Measurements from ENCODE around the gene CDC6.

Gene CDC6

DNA sequence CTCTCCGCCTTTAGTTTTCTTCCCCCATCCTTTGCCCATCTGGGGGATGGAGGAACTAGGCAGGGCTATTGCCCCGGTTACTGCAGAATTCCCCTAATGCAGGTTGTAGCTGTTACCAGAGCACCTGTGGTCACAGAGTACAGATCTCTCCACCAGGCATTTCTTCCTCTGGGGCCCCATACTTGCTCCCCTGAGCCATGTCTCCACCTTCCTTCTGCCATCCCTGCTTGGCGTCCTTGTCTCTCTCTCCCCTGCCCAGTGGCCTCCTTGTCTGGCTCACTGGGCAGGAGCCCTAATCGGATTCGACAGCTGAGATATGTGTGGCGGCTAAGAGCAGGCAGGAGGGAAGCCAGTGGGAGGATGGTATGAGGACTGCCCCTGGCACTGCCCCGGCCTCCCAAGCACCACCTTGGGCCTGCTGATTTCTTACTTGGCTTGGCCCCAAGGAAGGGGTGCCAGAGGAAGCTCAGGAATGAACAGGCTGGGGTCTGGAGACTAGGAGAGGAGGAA lies 23.3 kb downstream of the CDC6 start:
- in situ Hi-C loops (cut with MboI; ENCODE audit: low sequenced_read_pairs) = no loop called here

DNA sequence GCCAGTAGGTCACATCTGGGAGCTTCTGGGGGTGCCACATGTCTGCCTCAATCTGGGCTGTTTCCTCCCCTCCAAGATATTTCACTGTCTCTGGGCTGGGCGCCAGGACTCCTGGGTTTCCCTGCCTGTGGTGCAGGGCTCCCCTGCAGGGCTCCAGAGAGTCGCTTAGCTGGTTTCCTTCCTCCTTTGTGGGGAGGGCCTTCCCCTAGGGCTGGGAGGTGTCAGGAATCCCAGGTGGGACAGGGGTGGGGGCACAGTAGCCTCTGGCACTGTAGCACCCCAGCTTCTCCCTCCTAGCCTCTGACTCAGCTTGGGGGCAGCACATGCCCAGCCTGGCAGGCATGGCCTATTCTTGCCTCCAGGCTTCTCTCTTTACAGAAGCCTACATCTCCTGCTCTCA lies 23.9 kb downstream of the CDC6 start:
- in situ Hi-C loops (cut with MboI; ENCODE audit: low sequenced_read_pairs) = no loop called here

DNA sequence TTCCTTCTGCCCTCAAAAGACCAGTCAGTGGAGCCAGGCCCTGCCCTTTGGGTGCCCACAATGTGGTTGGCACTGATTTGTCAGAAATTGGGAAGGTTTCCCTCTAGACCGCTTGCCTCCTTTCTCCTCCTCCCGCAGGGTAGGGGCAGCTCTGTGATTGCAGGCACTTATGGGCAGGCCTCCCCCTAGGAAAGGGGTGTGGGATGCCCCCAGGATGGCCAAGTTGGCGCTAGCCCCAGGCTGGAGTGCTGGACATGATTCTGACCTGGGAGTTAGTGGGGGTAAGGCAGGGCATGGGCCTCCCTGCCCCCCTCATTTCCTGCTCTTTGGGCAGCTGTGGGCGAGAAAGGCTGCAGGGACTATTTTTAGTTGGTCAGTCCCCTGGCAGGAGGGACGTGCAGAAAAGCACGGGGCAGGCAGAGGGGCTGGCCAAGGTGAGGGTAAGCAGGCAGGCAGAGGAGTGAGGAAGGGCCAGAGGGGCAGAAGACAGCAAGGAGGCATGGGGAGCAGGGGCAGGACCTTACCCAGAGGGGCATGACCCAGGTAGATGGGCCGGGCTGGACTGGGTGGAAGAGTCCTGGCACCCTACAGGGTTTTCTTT lies 24.6 kb downstream of the CDC6 start:
- in situ Hi-C loops (cut with MboI; ENCODE audit: low sequenced_read_pairs) = no loop called here

DNA sequence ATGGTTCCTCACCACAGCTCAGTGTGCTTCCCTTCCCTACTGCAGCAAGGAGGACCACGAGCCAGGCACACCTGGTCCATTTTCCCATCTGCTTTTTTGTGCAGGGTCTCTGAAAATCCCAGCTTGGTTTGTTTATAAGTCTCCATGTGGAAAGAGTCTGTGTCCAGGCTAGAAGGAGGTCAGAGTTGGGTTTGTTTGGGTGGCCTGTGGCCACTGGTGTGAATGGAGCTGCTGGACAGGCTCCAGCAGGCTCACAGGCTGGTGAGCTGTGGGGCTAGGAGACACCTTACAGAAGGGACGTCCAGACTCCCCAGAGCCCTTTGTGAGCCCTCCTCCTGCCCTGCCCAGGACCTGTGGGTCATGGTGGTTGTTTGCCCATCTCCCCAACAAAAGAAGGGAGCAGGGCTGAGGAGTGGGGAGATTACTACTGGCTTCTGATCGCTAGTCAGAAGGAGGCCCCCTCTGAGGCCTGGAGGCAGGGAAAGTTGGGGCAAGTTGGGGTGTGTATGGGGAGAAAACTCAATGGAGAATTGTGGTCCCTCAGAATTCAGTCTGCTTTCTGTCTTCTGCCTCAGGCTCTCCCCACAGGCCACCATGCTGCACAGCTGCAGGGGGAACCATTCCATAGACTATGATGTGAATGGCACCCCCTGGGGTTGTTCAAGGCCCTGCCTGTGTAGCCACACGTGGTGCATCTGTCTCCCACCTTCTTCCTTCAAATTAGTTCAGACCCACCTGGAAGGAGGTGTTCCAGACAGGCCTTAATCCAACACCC lies 25.4 kb downstream of the CDC6 start:
- in situ Hi-C loops (cut with MboI; ENCODE audit: low sequenced_read_pairs) = no loop called here

- in situ Hi-C loops (cut with MboI; ENCODE audit: low sequenced_read_pairs) = no loop called here
Observed at GRCh38 chr17:40313668-40314583, 26.2 kb downstream of the CDC6 start.

DNA sequence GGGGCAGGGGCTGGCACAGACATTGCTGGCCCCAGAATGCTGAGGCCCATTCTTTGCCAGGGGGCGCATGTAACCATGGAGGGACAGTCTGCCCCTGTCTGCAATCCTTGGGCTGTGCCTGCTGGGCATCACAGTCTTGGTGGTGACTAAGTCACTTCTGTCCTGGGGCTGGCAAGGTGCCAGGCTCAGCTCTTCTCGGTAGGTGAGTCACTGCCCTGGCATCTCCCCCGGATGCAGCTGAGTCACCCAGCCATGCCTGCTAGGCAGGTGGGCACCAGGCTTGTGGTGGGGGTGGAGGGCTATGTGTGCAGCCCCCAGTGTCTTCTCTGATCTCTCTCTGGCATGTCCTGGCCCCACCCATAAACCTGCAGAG lies 26.9 kb downstream of the CDC6 start:
- in situ Hi-C loops (cut with MboI; ENCODE audit: low sequenced_read_pairs) = no loop called here

- in situ Hi-C loops (cut with MboI; ENCODE audit: low sequenced_read_pairs) = no loop called here
Observed at GRCh38 chr17:40315206-40315605, 27.5 kb downstream of the CDC6 start.

- in situ Hi-C loops (cut with MboI; ENCODE audit: low sequenced_read_pairs) = no loop called here
Observed at GRCh38 chr17:40315678-40316570, 28.2 kb downstream of the CDC6 start.

GRCh38 chr17:40316571-40317344 lies 29.1 kb downstream of the CDC6 start:
- in situ Hi-C loops (cut with MboI; ENCODE audit: low sequenced_read_pairs) = no loop called here

- in situ Hi-C loops (cut with MboI; ENCODE audit: low sequenced_read_pairs) = no loop called here
Observed at GRCh38 chr17:40317345-40317873, 29.7 kb downstream of the CDC6 start.

DNA sequence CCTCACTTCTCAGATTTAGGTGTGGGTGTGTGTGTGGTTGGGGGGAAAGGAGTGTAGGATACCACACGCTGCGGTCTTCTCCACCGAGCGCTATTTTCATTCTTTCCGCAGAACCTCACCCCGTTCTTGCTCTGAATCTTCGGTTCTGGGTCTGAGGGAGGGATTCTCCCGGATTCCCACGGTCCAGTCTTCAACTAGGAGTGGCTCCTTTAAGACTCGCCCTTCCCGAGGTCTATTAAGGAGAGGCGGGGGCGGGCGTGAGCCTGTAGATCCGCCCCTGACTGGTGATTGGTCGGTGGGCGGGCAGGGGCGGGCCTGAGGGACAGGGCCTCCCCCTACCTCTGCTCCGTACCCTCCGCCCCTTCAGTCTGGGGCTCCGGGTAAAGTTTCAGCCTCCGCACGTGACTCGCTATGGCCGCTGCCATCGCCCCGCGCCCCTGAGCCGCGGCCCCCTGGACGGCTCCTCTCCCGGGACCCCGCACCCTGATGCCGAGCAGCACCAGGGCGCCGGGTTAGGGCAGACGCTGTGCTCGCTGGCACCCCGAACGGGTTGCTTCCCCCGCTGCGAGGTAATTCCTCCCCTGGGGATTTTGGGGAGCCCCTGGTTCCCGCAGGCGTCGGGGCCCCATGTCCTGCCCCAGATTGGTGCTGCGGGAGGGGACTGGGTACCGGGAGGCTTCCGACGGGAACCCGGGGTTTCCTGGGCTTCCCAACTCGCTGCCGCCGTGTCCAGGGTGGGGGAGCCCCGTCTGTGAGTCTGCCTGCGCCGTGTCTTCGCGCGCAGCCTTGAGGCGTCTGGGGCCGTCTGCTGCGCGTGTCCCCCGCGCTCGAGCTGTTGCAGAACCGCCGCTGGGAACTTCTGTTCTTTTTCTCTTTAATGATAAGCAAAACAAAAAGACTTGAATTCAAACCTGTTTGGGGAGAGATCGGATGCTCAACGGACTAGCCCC lies 30.5 kb downstream of the CDC6 start:
- in situ Hi-C loops (cut with MboI; ENCODE audit: low sequenced_read_pairs) = no loop called here

DNA sequence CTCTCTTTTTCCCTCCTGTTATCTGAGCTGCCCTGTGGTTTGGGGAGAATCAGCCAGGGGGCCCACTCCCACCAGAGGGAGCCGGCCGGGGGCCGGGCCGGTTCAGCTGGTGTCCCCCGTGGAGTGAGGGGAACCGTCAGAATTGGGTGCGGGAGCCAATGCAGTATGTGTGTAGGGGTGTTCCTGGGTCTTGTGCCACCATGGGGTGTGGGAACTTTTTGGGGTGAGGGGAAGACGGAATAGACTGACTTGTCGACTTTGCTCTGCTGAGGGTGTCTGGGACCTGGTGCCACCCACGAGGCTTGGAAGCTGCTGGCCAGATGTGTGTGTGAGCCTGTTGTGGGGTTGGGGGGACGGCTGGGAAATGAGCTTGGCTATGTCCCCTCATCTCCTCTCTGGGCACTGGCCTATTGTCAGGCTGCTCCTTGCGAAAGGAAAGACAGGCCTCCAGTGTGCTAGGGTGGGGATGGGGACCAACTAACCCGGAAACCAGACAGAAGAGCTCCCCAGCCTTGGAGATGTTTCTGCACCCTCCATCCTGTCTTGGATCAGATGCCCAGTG lies 31.2 kb downstream of the CDC6 start:
- in situ Hi-C loops (cut with MboI; ENCODE audit: low sequenced_read_pairs) = no loop called here

DNA sequence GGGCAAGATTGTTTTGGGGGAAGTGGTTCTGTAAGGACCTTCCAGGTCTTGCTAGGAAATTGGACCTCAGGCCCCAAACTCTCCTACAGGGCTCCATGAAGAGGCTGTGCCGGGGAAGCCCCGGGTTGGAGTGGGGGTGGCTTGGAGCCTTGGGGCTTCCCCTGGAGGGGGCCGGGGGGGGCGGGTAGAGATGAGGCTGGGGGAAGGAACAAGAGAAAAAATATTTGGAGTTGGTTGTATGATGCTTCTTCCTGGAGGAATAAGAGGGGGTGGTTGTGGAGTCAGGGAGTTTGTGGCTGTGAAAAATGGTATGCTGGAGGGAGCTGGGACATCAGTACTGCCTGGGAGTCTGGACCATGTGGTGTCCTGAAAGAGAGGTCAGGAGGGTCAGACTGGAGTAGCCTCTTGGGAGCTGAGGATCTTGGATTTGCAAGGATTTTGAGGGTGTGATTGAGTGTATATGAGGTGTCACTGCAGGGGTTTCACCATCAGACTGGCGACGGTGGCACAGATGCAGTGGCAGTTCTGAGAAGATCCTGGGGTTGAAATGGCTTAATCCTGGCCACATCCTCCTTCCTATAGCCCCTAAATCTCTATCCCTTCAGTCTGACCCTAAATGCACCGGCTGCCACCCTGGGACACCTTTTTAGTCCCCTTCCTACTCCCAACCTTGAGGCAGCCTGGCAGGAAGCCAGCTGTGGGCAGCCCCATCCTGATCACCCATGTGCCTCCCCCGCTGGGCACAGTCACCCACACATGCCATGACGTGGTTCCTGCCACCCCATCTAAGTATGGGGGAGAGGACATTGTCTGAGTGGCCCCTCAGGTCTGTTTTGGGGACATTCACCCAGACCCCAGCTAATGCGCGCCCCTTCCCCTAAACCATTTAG lies 32.2 kb downstream of the CDC6 start:
- in situ Hi-C loops (cut with MboI; ENCODE audit: low sequenced_read_pairs) = no loop called here

- in situ Hi-C loops (cut with MboI; ENCODE audit: low sequenced_read_pairs) = no loop called here
Observed at GRCh38 chr17:40320756-40321523, 33.3 kb downstream of the CDC6 start.

DNA sequence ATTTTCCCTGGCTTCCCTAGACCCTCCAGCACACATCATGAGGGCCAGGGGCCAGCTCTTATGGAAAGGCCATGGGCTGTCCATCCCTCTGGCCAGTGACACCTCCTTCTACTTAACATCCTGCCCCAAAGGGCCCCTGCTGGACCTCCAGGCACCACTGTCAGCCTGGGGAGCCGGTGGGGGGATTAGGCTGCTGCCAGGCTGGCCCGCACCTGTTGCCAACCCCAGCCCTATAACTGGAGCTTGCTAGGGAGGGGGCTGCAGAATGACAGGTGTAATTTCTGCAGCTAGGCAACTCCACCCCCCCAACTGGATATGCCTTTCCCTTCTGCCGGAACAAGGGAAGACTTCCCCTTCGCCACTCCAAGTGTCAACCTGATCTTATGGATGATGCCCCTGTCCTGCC lies 33.8 kb downstream of the CDC6 start:
- in situ Hi-C loops (cut with MboI; ENCODE audit: low sequenced_read_pairs) = no loop called here

DNA sequence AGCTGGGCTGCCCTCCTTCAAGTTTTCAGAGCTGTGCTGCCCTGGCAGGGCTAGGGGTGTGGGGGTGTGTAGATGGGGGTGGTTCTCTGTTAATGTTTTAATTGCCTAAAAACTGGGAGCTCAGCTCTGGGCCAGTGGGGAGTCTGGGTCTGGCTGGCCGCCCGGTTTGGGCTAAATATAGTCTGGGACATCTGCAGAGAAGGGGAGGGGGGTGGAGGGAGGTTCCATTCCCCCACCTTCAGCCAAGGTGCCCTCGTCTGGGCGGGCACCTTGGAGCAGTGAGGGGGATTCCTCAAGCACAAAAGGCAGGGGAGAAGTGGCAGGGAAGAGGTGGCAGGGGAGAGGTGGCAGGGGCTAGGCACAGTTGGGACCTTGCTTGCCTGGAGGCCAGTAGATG lies 34.3 kb downstream of the CDC6 start:
- in situ Hi-C loops (cut with MboI; ENCODE audit: low sequenced_read_pairs) = no loop called here

Measured in HL-60/S4 (cell line).